Mucosa of rectum (tissue), 2 donors: ENCODE measurements around the gene ERCC8.
A peak's percentile ranks its signal among the peaks of the same experiment; 100 is the strongest.

Experiments
- H3K27ac ChIP-seq, 2 donors: one replicate each; pipeline ENCODE4 v1.7.0; 2013; ENCODE audit warnings: inconsistent platforms in 2 of 2, low read depth in 2 of 2, low read length in 2 of 2
- H3K27me3 ChIP-seq, 2 donors: one replicate each; pipeline ENCODE4 v1.7.0; 2013; ENCODE audit warnings: low read length in 2 of 2; ENCODE audit not compliant: control insufficient read depth in 2 of 2, insufficient read depth in 2 of 2
- H3K36me3 ChIP-seq, 2 donors: one replicate each; pipeline ENCODE4 v1.7.0; 2013; ENCODE audit warnings: low read length in 2 of 2; ENCODE audit not compliant: control insufficient read depth in 2 of 2, insufficient read depth in 2 of 2
- H3K4me1 ChIP-seq, 2 donors: one replicate each; pipeline ENCODE4 v1.7.0; 2013; ENCODE audit warnings: low read length in 2 of 2, mild to moderate bottlenecking in 1 of 2; ENCODE audit not compliant: control insufficient read depth in 2 of 2, insufficient read depth in 2 of 2
- H3K4me3 ChIP-seq, 2 donors: one replicate each; pipeline ENCODE4 v1.7.0; 2013; ENCODE audit warnings: low read length in 2 of 2
- H3K9ac ChIP-seq, 2 donors: one replicate each; pipeline ENCODE4 v1.7.0; 2013; ENCODE audit warnings: low read length in 2 of 2, low read depth in 1 of 2, mild to moderate bottlenecking in 1 of 2
- H3K9me3 ChIP-seq, 2 donors: one replicate each; pipeline ENCODE4 v1.7.0; 2013; ENCODE audit warnings: low read length in 2 of 2; ENCODE audit not compliant: control insufficient read depth in 2 of 2
- donor health status: healthy.
- donor health status: Normal muscosa, but diverticular disease.

ERCC8 gene

GRCh38 chr5:60972231-60972630 lies 27.4 kb upstream of the ERCC8 start:
- Histone ChIP-seq H3K9ac (no peak overlapping the region), H3K36me3 (no peaks in the 10 kb centered on the region), H3K4me1 (no peaks in the 10 kb centered on the region), H3K4me3 (no peak overlapping the region), H3K27ac (no peak overlapping the region), H3K9me3 (peaks cover 0 to 3% of the 10 kb centered on the region in 2 donors), H3K27me3 (no peaks in the 10 kb centered on the region)

GRCh38 chr5:60961685-60962084 lies 16.8 kb upstream of the ERCC8 start:
- H3K4me1 ChIP-seq: no peaks in the 10 kb centered on the region
- no peak overlapping the region for H3K4me3 ChIP-seq
- no peak overlapping the region for H3K27ac ChIP-seq
- no peaks in the 10 kb centered on the region for H3K36me3 ChIP-seq
- H3K27me3 ChIP-seq: no peaks in the 10 kb centered on the region
- no peak overlapping the region for H3K9ac ChIP-seq
- H3K9me3 ChIP-seq: no peaks in the 10 kb centered on the region

DNA sequence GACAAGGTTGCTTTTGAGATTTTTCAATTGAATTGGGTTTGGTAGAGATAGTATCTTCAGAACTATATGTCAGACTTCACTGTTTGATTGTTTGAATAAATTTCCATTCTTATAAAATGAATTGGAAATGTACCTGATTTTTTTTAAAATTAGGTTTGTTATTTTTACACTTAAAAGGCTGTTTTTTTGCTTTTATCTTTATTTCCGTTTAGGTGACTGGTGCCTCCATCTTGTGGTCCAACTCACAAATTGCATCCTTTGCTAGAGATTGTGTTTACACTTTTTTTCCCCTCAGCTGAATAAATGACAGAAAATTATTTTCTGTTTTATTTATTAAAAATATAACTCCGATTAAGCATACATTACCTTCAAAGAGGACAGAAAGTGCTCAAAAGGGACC lies 15.7 kb upstream of the ERCC8 start:
- Histone ChIP-seq H3K4me3 (no peak overlapping the region), H3K9ac (no peak overlapping the region), H3K27ac (no peak overlapping the region), H3K27me3 (no peaks in the 10 kb centered on the region), H3K9me3 (no peaks in the 10 kb centered on the region), H3K36me3 (no peaks in the 10 kb centered on the region), H3K4me1 (no peaks in the 10 kb centered on the region)

GRCh38 chr5:60959156-60959555 lies 14.3 kb upstream of the ERCC8 start:
- H3K9ac ChIP-seq: no peak overlapping the region
- no peaks in the 10 kb centered on the region for H3K27me3 ChIP-seq
- H3K27ac ChIP-seq: no peak overlapping the region
- no peak overlapping the region for H3K4me3 ChIP-seq
- no peaks in the 10 kb centered on the region for H3K4me1 ChIP-seq
- peaks cover 0 to 2% of the 10 kb centered on the region in 2 donors for H3K9me3 ChIP-seq
- no peaks in the 10 kb centered on the region for H3K36me3 ChIP-seq

DNA sequence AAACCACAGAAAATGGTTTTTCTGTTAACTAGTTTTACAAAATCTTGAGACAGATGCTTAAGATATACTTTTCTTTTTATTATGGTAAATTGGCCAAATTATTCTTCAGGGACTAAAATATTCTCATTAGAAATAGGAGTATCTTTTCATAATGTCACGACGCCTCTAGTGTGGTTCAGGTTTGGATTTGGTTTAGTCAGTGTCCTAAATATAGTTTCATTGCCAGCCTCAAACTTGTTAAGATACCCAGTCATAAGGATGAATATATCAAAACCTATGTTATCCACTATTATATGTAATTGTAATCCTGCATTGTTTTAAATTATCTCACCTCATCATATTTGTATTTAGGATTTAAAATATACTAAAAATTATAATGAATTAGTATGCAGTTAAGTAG lies 13.8 kb upstream of the ERCC8 start:
- no peaks in the 10 kb centered on the region for H3K36me3 ChIP-seq
- no peak overlapping the region for H3K4me3 ChIP-seq
- peaks cover 0 to 2% of the 10 kb centered on the region in 2 donors for H3K9me3 ChIP-seq
- H3K4me1 ChIP-seq: no peaks in the 10 kb centered on the region
- no peak overlapping the region for H3K9ac ChIP-seq
- H3K27me3 ChIP-seq: no peaks in the 10 kb centered on the region
- no peak overlapping the region for H3K27ac ChIP-seq

DNA sequence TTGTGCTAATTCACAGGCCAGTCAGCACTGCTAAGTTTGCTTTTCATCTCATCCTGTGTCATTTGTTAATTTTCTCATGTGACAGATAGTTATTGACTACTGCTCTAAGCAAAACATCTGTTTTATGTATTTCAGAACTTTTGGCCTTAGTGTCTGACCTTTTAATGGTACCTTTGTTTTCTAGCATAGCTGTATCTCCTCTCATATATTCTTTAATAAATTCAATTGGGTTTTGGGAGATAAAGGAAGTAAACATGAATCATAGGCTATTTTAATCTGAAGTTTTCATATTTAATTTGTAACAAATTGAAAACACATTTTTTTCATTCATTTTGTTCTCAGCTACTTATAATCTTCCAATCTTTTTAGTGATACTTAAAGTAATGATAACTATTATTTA lies 13.2 kb upstream of the ERCC8 start:
- Histone ChIP-seq H3K9me3 (peaks cover 0 to 2% of the 10 kb centered on the region in 2 donors), H3K9ac (no peak overlapping the region), H3K27me3 (no peaks in the 10 kb centered on the region), H3K27ac (no peak overlapping the region), H3K4me3 (no peak overlapping the region), H3K4me1 (no peaks in the 10 kb centered on the region), H3K36me3 (no peaks in the 10 kb centered on the region)

GRCh38 chr5:60955239-60955638 lies 10.4 kb upstream of the ERCC8 start:
- Histone ChIP-seq H3K9ac (no peak overlapping the region), H3K4me3 (no peak overlapping the region), H3K27ac (no peak overlapping the region), H3K36me3 (no peaks in the 10 kb centered on the region), H3K4me1 (no peaks in the 10 kb centered on the region), H3K27me3 (no peaks in the 10 kb centered on the region), H3K9me3 (peaks cover 0 to 2% of the 10 kb centered on the region in 2 donors)

DNA sequence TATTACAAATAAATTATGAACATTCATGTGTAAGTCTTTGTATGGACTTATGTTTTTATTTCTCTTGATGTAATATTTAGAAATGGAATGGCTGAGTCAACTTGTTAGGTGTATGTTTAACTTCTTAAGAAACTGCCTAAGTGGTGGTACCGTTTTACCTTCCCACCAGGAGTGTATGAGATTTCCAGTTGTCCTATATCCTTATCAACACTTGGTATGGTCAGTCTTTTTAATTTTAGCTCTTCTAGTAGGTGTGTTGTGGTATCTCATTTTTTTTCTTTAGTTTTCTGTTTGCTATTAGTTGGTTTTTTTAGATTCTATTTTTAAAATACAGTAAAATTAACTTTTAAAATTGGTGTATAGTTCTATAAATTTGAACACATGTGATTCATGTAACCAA lies 3.9 kb upstream of the ERCC8 start:
- H3K27me3 ChIP-seq: no peaks in the 10 kb centered on the region
- no peak overlapping the region for H3K4me3 ChIP-seq
- no peak overlapping the region for H3K9ac ChIP-seq
- H3K9me3 ChIP-seq: no peaks in the 10 kb centered on the region
- H3K36me3 ChIP-seq: no peaks in the 10 kb centered on the region
- peaks cover 3 to 13% of the 10 kb centered on the region in 2 donors for H3K4me1 ChIP-seq
- no peak overlapping the region for H3K27ac ChIP-seq

GRCh38 chr5:60945813-60946187 lies 930 bp upstream of the ERCC8 start:
- no peaks in the 10 kb centered on the region for H3K9me3 ChIP-seq
- H3K9ac ChIP-seq: peak overlapping the region; percentile 64 to 83
- peaks cover 3 to 14% of the 10 kb centered on the region in 2 donors for H3K4me1 ChIP-seq
- H3K4me3 ChIP-seq: peak overlapping the region; percentile 95 to 99
- H3K27me3 ChIP-seq: no peaks in the 10 kb centered on the region
- H3K36me3 ChIP-seq: no peaks in the 10 kb centered on the region
- H3K27ac ChIP-seq: peak overlapping the region; percentile 69 to 73

DNA sequence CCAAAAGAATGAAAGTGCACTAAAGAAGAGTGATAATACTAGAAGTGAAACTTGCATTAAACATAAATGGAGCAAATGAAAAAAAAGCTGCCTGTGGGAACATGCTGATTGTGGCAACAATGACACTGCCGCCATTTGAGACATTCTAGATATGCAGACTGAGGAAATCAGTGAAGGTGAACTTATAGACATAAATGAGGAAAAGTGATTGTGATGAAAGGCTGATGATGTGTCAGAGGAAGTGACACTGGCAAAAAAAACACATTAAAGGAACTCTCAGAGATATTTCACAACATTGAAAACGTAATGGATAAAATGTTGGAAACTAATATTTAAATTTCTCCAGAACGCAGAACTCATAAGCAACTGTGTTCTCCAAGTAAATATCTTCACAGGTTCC lies 1.2 kb downstream of the ERCC8 start:
- H3K27ac ChIP-seq: no peak overlapping the region
- no peak overlapping the region for H3K4me3 ChIP-seq
- no peaks in the 10 kb centered on the region for H3K27me3 ChIP-seq
- peaks cover 3 to 14% of the 10 kb centered on the region in 2 donors for H3K4me1 ChIP-seq
- H3K9me3 ChIP-seq: no peaks in the 10 kb centered on the region
- H3K9ac ChIP-seq: no peak overlapping the region
- peaks cover 0 to 4% of the 10 kb centered on the region in 2 donors for H3K36me3 ChIP-seq

- H3K27me3 ChIP-seq: no peaks in the 10 kb centered on the region
- H3K4me1 ChIP-seq: no peaks in the 10 kb centered on the region
- no peak overlapping the region for H3K27ac ChIP-seq
- no peaks in the 10 kb centered on the region for H3K9me3 ChIP-seq
- peaks cover 4 to 8% of the 10 kb centered on the region in 2 donors for H3K36me3 ChIP-seq
- no peak overlapping the region for H3K9ac ChIP-seq
- H3K4me3 ChIP-seq: no peak overlapping the region
These were observed 15.8 kb downstream of the ERCC8 start for GRCh38 chr5:60929024-60929423.
